Measurements from ENCODE around the gene FLOT1. TPM values are rescaled to one million over a fixed set of nuclear protein-coding genes. Genes with fewer than 3 reads are reported as not detected.
"Not testable (repeated sequence)": the region's sequence is repeated elsewhere in the genome, so short reads cannot be mapped to it uniquely, and the experiment has no call there.

Gene FLOT1
- total and polyA plus RNA-seq, 7 experiments from 2014 or later, result 59.4 to 204 (median 85.4) TPM

GRCh38 chr6:30765495-30765894 lies 23.0 kb upstream of the FLOT1 start:
- H3K27me3 ChIP-seq (ENCODE audit: control insufficient read depth in 2 of 2, insufficient read depth in 2 of 2, low read length in 2 of 2); H3K36me3 Mint-ChIP-seq; H3K27me3 Mint-ChIP-seq; ATAC-seq; H3K9me3 ChIP-seq (ENCODE audit: control insufficient read depth in 2 of 3, low read length in 3 of 3); intact Hi-C loops (cut with micrococcal nuclease); DNase-seq; H3K4me3 Mint-ChIP-seq; H3K27ac ChIP-seq (ENCODE audit: low read depth, low read length); H3K4me3 ChIP-seq (ENCODE audit: low read length); H3K36me3 ChIP-seq (ENCODE audit: control insufficient read depth in 2 of 3, insufficient read depth in 3 of 3, low read length in 3 of 3); H3K9me3 Mint-ChIP-seq: not testable (repeated sequence)
- Mint-ChIP-seq H3K4me1 (peaks cover 45 to 72% (median 66%) of the 10 kb centered on the region in 7 donors), H3K27ac (peak overlapping the region in 1 of 9 donors; percentile 15)
- ChIA-PET CTCF (interaction anchor here (0.6 to 1.0 kb wide), 2 partner anchors 35 to 71 kb away, joined by 3 to 4 read pairs; no protein-coding TSS in a partner anchor), POLR2A (interaction anchor here (0.7 to 1.0 kb wide), 2 partner anchors 9 to 16 kb away, joined by 4 to 6 read pairs; no protein-coding TSS in a partner anchor)
- peaks cover 24 to 45% of the 10 kb centered on the region in 2 donors for H3K4me1 ChIP-seq (ENCODE audit: control insufficient read depth in 2 of 2, insufficient read depth in 2 of 2, low read length in 2 of 2)

GRCh38 chr6:30764490-30765043 lies 22.1 kb upstream of the FLOT1 start:
- ChIA-PET POLR2A (interaction anchor here (1.3 kb wide), 1 partner anchor 20 kb away, joined by 4 read pairs; the partner anchor contains the start of gene IER3), CTCF (interaction anchor here (0.6 to 0.9 kb wide), 2 partner anchors 18 to 74 kb away, joined by 4 to 5 read pairs; no protein-coding TSS in a partner anchor)
- H3K27me3 Mint-ChIP-seq; H3K9me3 ChIP-seq (ENCODE audit: control insufficient read depth in 2 of 3, low read length in 3 of 3); intact Hi-C loops (cut with micrococcal nuclease); H3K27ac ChIP-seq (ENCODE audit: low read depth, low read length); H3K4me3 ChIP-seq (ENCODE audit: low read length); ATAC-seq; H3K27me3 ChIP-seq (ENCODE audit: control insufficient read depth in 2 of 2, insufficient read depth in 2 of 2, low read length in 2 of 2); H3K9me3 Mint-ChIP-seq; DNase-seq; H3K36me3 Mint-ChIP-seq; H3K36me3 ChIP-seq (ENCODE audit: control insufficient read depth in 2 of 3, insufficient read depth in 3 of 3, low read length in 3 of 3): not testable (repeated sequence)
- H3K4me1 ChIP-seq (ENCODE audit: control insufficient read depth in 2 of 2, insufficient read depth in 2 of 2, low read length in 2 of 2), result peaks cover 16 to 36% of the 10 kb centered on the region in 2 donors
- peaks cover 39 to 62% (median 60%) of the 10 kb centered on the region in 7 donors for H3K4me1 Mint-ChIP-seq
- H3K4me3 Mint-ChIP-seq, result peak overlapping the region in 6 of 10 donors; percentile 43 to 67 (median 59)
- H3K27ac Mint-ChIP-seq, result peak overlapping the region in 7 of 9 donors; percentile 0 to 76 (median 58)

- Mint-ChIP-seq H3K27ac (peak overlapping the region; percentile 34 to 76 (median 58)), H3K27me3 (no peaks in the 10 kb centered on the region), H3K9me3 (peaks cover 0 to 2% (median 0%) of the 10 kb centered on the region in 11 donors), H3K4me3 (peak overlapping the region; percentile 1 to 67 (median 51)), H3K4me1 (peaks cover 35 to 55% (median 53%) of the 10 kb centered on the region in 7 donors), H3K36me3 (peaks cover 0 to 4% (median 0%) of the 10 kb centered on the region in 5 donors)
- peaks cover 9 to 29% of the 10 kb centered on the region in 2 donors for H3K4me1 ChIP-seq (ENCODE audit: control insufficient read depth in 2 of 2, insufficient read depth in 2 of 2, low read length in 2 of 2)
- no peak overlapping the region for H3K27ac ChIP-seq (ENCODE audit: low read depth, low read length)
- H3K9me3 ChIP-seq (ENCODE audit: control insufficient read depth in 2 of 3, low read length in 3 of 3), result no peaks in the 10 kb centered on the region
- no peaks in the 10 kb centered on the region for H3K27me3 ChIP-seq (ENCODE audit: control insufficient read depth in 2 of 2, insufficient read depth in 2 of 2, low read length in 2 of 2)
- intact Hi-C loops (cut with micrococcal nuclease), result no loop called here
- POLR2A ChIA-PET, result interaction anchor here (0.6 to 1.3 kb wide), 3 partner anchors 13 to 25 kb away, joined by 3 to 4 read pairs (median 4); partner anchors contain the start of gene IER3
- H3K36me3 ChIP-seq (ENCODE audit: control insufficient read depth in 2 of 3, insufficient read depth in 3 of 3, low read length in 3 of 3), result no peaks in the 10 kb centered on the region
- H3K4me3 ChIP-seq (ENCODE audit: low read length), result no peak overlapping the region
- ATAC-seq, result no peak
- CTCF ChIA-PET, result interaction anchor here (0.6 to 0.9 kb wide), 2 partner anchors 17 to 221 kb away, joined by 3 to 4 read pairs; no protein-coding TSS in a partner anchor
- DNase-seq, result peak in 4 of 9 donors; percentile 28 to 32 (median 30)
Observed at GRCh38 chr6:30763618-30764489, 21.4 kb upstream of the FLOT1 start.

- H3K4me1 ChIP-seq (ENCODE audit: control insufficient read depth in 2 of 2, insufficient read depth in 2 of 2, low read length in 2 of 2), result peaks cover 3 to 23% of the 10 kb centered on the region in 2 donors
- intact Hi-C loops (cut with micrococcal nuclease), result no loop called here
- no peaks in the 10 kb centered on the region for H3K9me3 ChIP-seq (ENCODE audit: control insufficient read depth in 2 of 3, low read length in 3 of 3)
- POLR2A ChIA-PET, result interaction anchor here (0.6 to 1.3 kb wide), 2 partner anchors 19 to 138 kb away, joined by 3 to 4 read pairs; partner anchors contain the start of gene IER3
- Mint-ChIP-seq H3K27me3 (no peaks in the 10 kb centered on the region), H3K27ac (peak overlapping the region in 5 of 9 donors; percentile 8 to 76 (median 72)), H3K4me1 (peaks cover 31 to 49% (median 46%) of the 10 kb centered on the region in 7 donors), H3K9me3 (peaks cover 0 to 2% (median 0%) of the 10 kb centered on the region in 11 donors), H3K36me3 (peaks cover 0 to 4% (median 0%) of the 10 kb centered on the region in 5 donors), H3K4me3 (peak overlapping the region in 5 of 10 donors; percentile 12 to 64 (median 55))
- no peak for DNase-seq
- CTCF ChIA-PET, result interaction anchor here (0.6 kb wide), 2 partner anchors 220 to 353 kb away, joined by 3 read pairs; no protein-coding TSS in a partner anchor
- H3K36me3 ChIP-seq (ENCODE audit: control insufficient read depth in 2 of 3, insufficient read depth in 3 of 3, low read length in 3 of 3), result no peaks in the 10 kb centered on the region
- no peak for ATAC-seq
- no peak overlapping the region for H3K4me3 ChIP-seq (ENCODE audit: low read length)
- H3K27me3 ChIP-seq (ENCODE audit: control insufficient read depth in 2 of 2, insufficient read depth in 2 of 2, low read length in 2 of 2), result no peaks in the 10 kb centered on the region
- no peak overlapping the region for H3K27ac ChIP-seq (ENCODE audit: low read depth, low read length)
Observed at GRCh38 chr6:30763155-30763617, 20.7 kb upstream of the FLOT1 start.

- Mint-ChIP-seq H3K4me3 (no peak overlapping the region), H3K27ac (peak overlapping the region in 1 of 9 donors; percentile 25), H3K27me3 (no peaks in the 10 kb centered on the region), H3K9me3 (peaks cover 0 to 2% (median 0%) of the 10 kb centered on the region in 11 donors), H3K4me1 (peaks cover 22 to 43% (median 35%) of the 10 kb centered on the region in 7 donors), H3K36me3 (peaks cover 0 to 4% (median 0%) of the 10 kb centered on the region in 5 donors)
- intact Hi-C loops (cut with micrococcal nuclease), result no loop called here
- Histone ChIP-seq H3K27ac (ENCODE audit: low read depth, low read length) (no peak overlapping the region), H3K4me1 (ENCODE audit: control insufficient read depth in 2 of 2, insufficient read depth in 2 of 2, low read length in 2 of 2) (peaks cover 0 to 12% of the 10 kb centered on the region in 2 donors), H3K9me3 (ENCODE audit: control insufficient read depth in 2 of 3, low read length in 3 of 3) (no peaks in the 10 kb centered on the region), H3K36me3 (ENCODE audit: control insufficient read depth in 2 of 3, insufficient read depth in 3 of 3, low read length in 3 of 3) (no peaks in the 10 kb centered on the region), H3K4me3 (ENCODE audit: low read length) (no peak overlapping the region), H3K27me3 (ENCODE audit: control insufficient read depth in 2 of 2, insufficient read depth in 2 of 2, low read length in 2 of 2) (no peaks in the 10 kb centered on the region)
- POLR2A ChIA-PET, result interaction anchor here (1.0 to 1.9 kb wide), 2 partner anchors 7 to 39 kb away, joined by 3 to 9 read pairs; no protein-coding TSS in a partner anchor
- CTCF ChIA-PET, result interaction anchor here (1.0 kb wide), 1 partner anchor 7 kb away, joined by 7 read pairs; no protein-coding TSS in a partner anchor
- no peak for DNase-seq
- no peak for ATAC-seq
Observed at GRCh38 chr6:30761791-30762429, 19.4 kb upstream of the FLOT1 start.

GRCh38 chr6:30760549-30760948 lies 18.1 kb upstream of the FLOT1 start:
- peaks cover 0 to 2% (median 0%) of the 10 kb centered on the region in 11 donors for H3K9me3 Mint-ChIP-seq
- intact Hi-C loops (cut with micrococcal nuclease), result no loop called here
- Histone ChIP-seq H3K27ac (ENCODE audit: low read depth, low read length) (no peak overlapping the region), H3K36me3 (ENCODE audit: control insufficient read depth in 2 of 3, insufficient read depth in 3 of 3, low read length in 3 of 3) (no peaks in the 10 kb centered on the region), H3K4me3 (ENCODE audit: low read length) (no peak overlapping the region), H3K27me3 (ENCODE audit: control insufficient read depth in 2 of 2, insufficient read depth in 2 of 2, low read length in 2 of 2) (no peaks in the 10 kb centered on the region), H3K9me3 (ENCODE audit: control insufficient read depth in 2 of 3, low read length in 3 of 3) (no peaks in the 10 kb centered on the region), H3K4me1 (ENCODE audit: control insufficient read depth in 2 of 2, insufficient read depth in 2 of 2, low read length in 2 of 2) (peaks cover 0 to 12% of the 10 kb centered on the region in 2 donors)
- no peak for DNase-seq
- H3K4me1 Mint-ChIP-seq, result peaks cover 14 to 35% (median 25%) of the 10 kb centered on the region in 7 donors
- POLR2A ChIA-PET, result interaction anchor here (1.9 kb wide), 1 partner anchor 9 kb away, joined by 9 read pairs; no protein-coding TSS in a partner anchor
- H3K27ac Mint-ChIP-seq, result no peak overlapping the region
- H3K27me3 Mint-ChIP-seq, result no peaks in the 10 kb centered on the region
- ATAC-seq, result no peak
- CTCF ChIA-PET, result no interaction called here
- H3K36me3 Mint-ChIP-seq, result peaks cover 0 to 4% (median 0%) of the 10 kb centered on the region in 5 donors
- no peak overlapping the region for H3K4me3 Mint-ChIP-seq

Measured in naive thymus-derived CD4-positive, alpha-beta T cell (primary cell).